Caco-2 (cell line): ENCODE data around the gene VOPP1. TPM values are rescaled to one million over a fixed set of nuclear protein-coding genes. Genes with fewer than 3 reads are reported as not detected.

Source experiments
- BruUV-seq: library from RNA; stranded (reverse); fragments of 400-500 nt; replicated peaks from 2 replicates; lab custom pipeline; 2021; lab: Mats Ljungman, UMichigan
- CTCF ChIA-PET: fragments of 300-600 bp; sonication (Branson Sonifier 250); formaldehyde crosslinking; loops from one replicate; lab custom pipeline; 2022; ENCODE audit warnings: antibody characterized with exemption; lab: Charles Lee
- POLR2A ChIA-PET: fragments of 300-600 bp; sonication (Branson Sonifier 250); formaldehyde crosslinking; loops from one replicate; lab custom pipeline; 2022; ENCODE audit warnings: antibody characterized with exemption; lab: Charles Lee
- DNase-seq, 2 experiments: peaks; one replicate each; pipeline versions ENCODE4 v3.0.0 to v3.0.0-alpha.2; 2020 to 2022
- H3K27me3 ChIP-seq: replicated peaks from 2 replicates; pipeline ENCODE4 v1.6.0; 2011; ENCODE audit warnings: low read length; ENCODE audit not compliant: control insufficient read depth, insufficient read depth
- H3K36me3 ChIP-seq: 2 replicates; pipeline ENCODE4 v1.5.1; 2011; ENCODE audit warnings: low read length; ENCODE audit not compliant: control insufficient read depth, insufficient read depth
- H3K4me1 ChIP-seq: fragments of 250-450 bp; sonication (Bioruptor Pico); 2 replicates; pipeline ENCODE4 v1.5.1; 2020; ENCODE audit warnings: mild to moderate bottlenecking
- H3K4me3 ChIP-seq: 2 replicates; pipeline ENCODE4 v1.5.1; 2011; ENCODE audit warnings: low read depth, mild to moderate bottlenecking, control low read depth, low read length
- H3K9me3 ChIP-seq: fragments of 250-450 bp; sonication (Bioruptor Pico); 2 replicates; pipeline ENCODE4 v1.5.1; 2020; ENCODE audit warnings: mild to moderate bottlenecking, moderate library complexity
- H3K27ac Mint-ChIP-seq: one replicate; pipeline ENCODE4 v1.8.0; 2022; ENCODE audit warnings: mixed read lengths; ENCODE audit not compliant: unreplicated experiment
- H3K27me3 Mint-ChIP-seq: one replicate; pipeline ENCODE4 v1.8.0; 2022; ENCODE audit warnings: mixed read lengths; ENCODE audit not compliant: insufficient read depth, unreplicated experiment
- H3K36me3 Mint-ChIP-seq: one replicate; pipeline ENCODE4 v1.8.0; 2022; ENCODE audit warnings: mild to moderate bottlenecking, mixed read lengths; ENCODE audit not compliant: insufficient read depth, unreplicated experiment
- H3K4me1 Mint-ChIP-seq: one replicate; pipeline ENCODE4 v1.8.0; 2022; ENCODE audit warnings: low read depth, mixed read lengths; ENCODE audit not compliant: unreplicated experiment
- H3K4me3 Mint-ChIP-seq: one replicate; pipeline ENCODE4 v1.8.0; 2022; ENCODE audit warnings: mild to moderate bottlenecking, moderate library complexity, mixed read lengths; ENCODE audit not compliant: unreplicated experiment
- H3K9me3 Mint-ChIP-seq: one replicate; pipeline ENCODE4 v1.8.0; 2022; ENCODE audit warnings: mixed read lengths; ENCODE audit not compliant: unreplicated experiment
- CTCF ChIP-seq, 2 experiments: fragments of 200-600 bp in 1 of 2; IDR thresholded peaks; 1 replicate in 1 of 2; 2 replicates in 1 of 2; pipeline versions ENCODE4 v1.5.1 to v1.8.0; 2011 to 2022; ENCODE audit warnings: antibody characterized with exemption in 1 of 2, control low read depth in 1 of 2, inconsistent platforms in 1 of 2, low read depth in 1 of 2, low read length in 1 of 2, mild to moderate bottlenecking in 1 of 2, moderate library complexity in 1 of 2; ENCODE audit not compliant: insufficient read depth in 1 of 2, severe bottlenecking in 1 of 2, unreplicated experiment in 1 of 2
- intact Hi-C: fragments of 100-400 bp; cut with micrococcal nuclease; formaldehyde crosslinking; loops from one replicate; pipeline ENCODE4 v1.10.0; 2022; ENCODE audit not compliant: unreplicated experiment
- total RNA-seq: library from RNA; stranded (reverse); gene quantifications from 2 replicates; pipeline ENCODE4 v1.2.3, GENCODE V29; 2022

VOPP1 gene
- total RNA-seq, 1 experiment from 2014 or later: 46.8 TPM

- no peaks in the 10 kb centered on the region for H3K9me3 ChIP-seq
- BruUV-seq: no TSS peak
- ChIA-PET POLR2A (no interaction called here), CTCF (no interaction called here)
- no peaks in the 10 kb centered on the region for H3K27me3 ChIP-seq
- Mint-ChIP-seq H3K27ac (no peak overlapping the region), H3K36me3 (peaks cover 4% of the 10 kb centered on the region), H3K27me3 (no peaks in the 10 kb centered on the region), H3K4me1 (no peaks in the 10 kb centered on the region), H3K9me3 (no peaks in the 10 kb centered on the region), H3K4me3 (no peak overlapping the region)
- H3K4me3 ChIP-seq: no peak overlapping the region
- no peaks in the 10 kb centered on the region for H3K4me1 ChIP-seq
- no peaks in the 10 kb centered on the region for H3K36me3 ChIP-seq
- TF ChIP-seq CTCF (IDR thresholded peaks at IDR 0.05; ENCODE audit: insufficient read depth in 1 of 2, low read depth in 1 of 2, low read length in 1 of 2, severe bottlenecking in 1 of 2, unreplicated experiment in 1 of 2): no peak
- DNase-seq: no peak
- intact Hi-C loops: no loop called here
These were observed 87.5 kb downstream of the VOPP1 start for GRCh38 chr7:55484834-55485233.

DNA sequence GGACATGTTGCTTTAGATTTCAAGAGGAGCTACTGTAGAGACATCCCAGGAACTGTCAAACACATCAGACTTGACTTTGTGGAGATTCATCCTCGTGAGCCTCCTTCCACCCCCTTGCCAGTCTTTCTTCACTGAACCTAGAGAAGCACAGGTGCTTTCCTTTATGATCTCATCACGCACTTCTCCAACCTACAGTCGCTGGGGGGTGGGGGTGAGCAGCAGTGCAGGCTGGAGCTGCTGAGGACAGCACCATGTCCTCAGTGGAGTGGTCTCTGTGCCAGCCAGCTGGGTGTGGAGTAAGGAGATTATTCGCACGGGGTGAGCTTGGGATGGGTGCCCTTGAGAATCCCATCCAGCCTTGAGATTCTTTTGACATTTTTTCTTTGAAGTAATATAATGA is 88.1 kb downstream of the VOPP1 start:
- Mint-ChIP-seq H3K27ac (no peak overlapping the region), H3K4me1 (no peaks in the 10 kb centered on the region), H3K9me3 (no peaks in the 10 kb centered on the region), H3K36me3 (no peaks in the 10 kb centered on the region), H3K4me3 (no peak overlapping the region), H3K27me3 (no peaks in the 10 kb centered on the region)
- intact Hi-C loops: no loop called here
- ChIA-PET POLR2A (no interaction called here), CTCF (no interaction called here)
- Histone ChIP-seq H3K9me3 (no peaks in the 10 kb centered on the region), H3K36me3 (no peaks in the 10 kb centered on the region), H3K4me1 (no peaks in the 10 kb centered on the region), H3K27me3 (no peaks in the 10 kb centered on the region), H3K4me3 (no peak overlapping the region)
- BruUV-seq: no TSS peak
- TF ChIP-seq CTCF (IDR thresholded peaks at IDR 0.05; ENCODE audit: insufficient read depth in 1 of 2, low read depth in 1 of 2, low read length in 1 of 2, severe bottlenecking in 1 of 2, unreplicated experiment in 1 of 2): no peak
- no peak for DNase-seq

DNA sequence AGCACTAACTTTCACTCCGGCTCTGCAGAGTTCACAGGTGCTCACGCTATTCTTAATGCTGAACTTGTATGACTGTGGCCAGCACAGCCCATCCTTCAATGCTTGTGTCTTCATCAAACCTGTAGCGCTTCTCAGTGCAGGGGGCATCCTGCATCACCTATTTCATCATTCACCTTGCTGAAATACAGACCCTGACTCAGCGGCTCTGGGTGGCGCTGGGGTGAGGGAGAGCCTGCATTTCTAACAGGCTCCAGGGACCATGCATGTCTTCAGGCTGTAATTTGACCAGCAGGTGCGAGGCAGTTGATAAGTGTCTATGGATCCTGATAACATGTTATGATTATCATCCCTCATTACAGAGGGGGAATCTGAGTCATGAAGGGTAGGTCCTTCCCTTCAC is 89.3 kb downstream of the VOPP1 start:
- Mint-ChIP-seq H3K4me1 (no peaks in the 10 kb centered on the region), H3K27me3 (no peaks in the 10 kb centered on the region), H3K27ac (no peak overlapping the region), H3K36me3 (no peaks in the 10 kb centered on the region), H3K4me3 (no peak overlapping the region), H3K9me3 (no peaks in the 10 kb centered on the region)
- no peak for DNase-seq
- BruUV-seq: no TSS peak
- ChIA-PET POLR2A (no interaction called here), CTCF (no interaction called here)
- no peak overlapping the region for H3K4me3 ChIP-seq
- H3K27me3 ChIP-seq: no peaks in the 10 kb centered on the region
- no peaks in the 10 kb centered on the region for H3K9me3 ChIP-seq
- no peaks in the 10 kb centered on the region for H3K36me3 ChIP-seq
- H3K4me1 ChIP-seq: no peaks in the 10 kb centered on the region
- no peak for TF ChIP-seq CTCF (IDR thresholded peaks at IDR 0.05; ENCODE audit: insufficient read depth in 1 of 2, low read depth in 1 of 2, low read length in 1 of 2, severe bottlenecking in 1 of 2, unreplicated experiment in 1 of 2)
- intact Hi-C loops: no loop called here
